Embryonic facial prominence (tissue), 1 donor: ENCODE data around the gene KRT71.
A peak's percentile ranks its signal among the peaks of the same experiment; 100 is the strongest.
"Not testable (repeated sequence)": the region's sequence is repeated elsewhere in the genome, so short reads cannot be mapped to it uniquely, and the experiment has no call there.

Source experiments
- DNase-seq: peaks from one replicate; pipeline ENCODE4 v3.0.0-alpha.2; 2016; ENCODE audit errors: extremely low spot score

The KRT71 gene

GRCh38 chr12:52552681-52553195, at the start of gene KRT71:
TSS of gene KRT71 (minus strand) at chr12:52553145. CDS start at chr12:52553077, 68 bp downstream.
- no peak for DNase-seq

DNA sequence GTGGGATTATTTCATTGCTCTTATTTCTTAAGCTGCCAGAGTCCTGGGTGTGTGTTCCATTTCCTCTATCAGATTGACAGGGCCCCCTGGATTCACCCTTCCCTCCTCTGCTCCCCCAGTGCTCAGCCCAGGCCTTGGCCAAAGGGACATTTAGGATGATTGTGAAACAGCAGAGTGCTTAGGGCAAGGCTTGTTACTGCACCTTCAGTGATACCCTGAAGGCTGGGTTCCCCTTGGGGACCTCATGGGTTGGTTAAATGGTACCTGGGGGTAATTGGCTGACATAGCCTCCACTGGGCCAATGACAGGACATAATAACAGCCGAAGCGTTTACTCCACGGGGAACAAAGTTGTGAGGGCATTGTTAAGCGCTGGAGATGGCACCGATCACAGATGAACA, 49.6 kb upstream of the KRT71 start:
- no peak for DNase-seq

- DNase-seq = no peak
Measured at GRCh38 chr12:52601671-52602070, 48.7 kb upstream of the KRT71 start.

DNA sequence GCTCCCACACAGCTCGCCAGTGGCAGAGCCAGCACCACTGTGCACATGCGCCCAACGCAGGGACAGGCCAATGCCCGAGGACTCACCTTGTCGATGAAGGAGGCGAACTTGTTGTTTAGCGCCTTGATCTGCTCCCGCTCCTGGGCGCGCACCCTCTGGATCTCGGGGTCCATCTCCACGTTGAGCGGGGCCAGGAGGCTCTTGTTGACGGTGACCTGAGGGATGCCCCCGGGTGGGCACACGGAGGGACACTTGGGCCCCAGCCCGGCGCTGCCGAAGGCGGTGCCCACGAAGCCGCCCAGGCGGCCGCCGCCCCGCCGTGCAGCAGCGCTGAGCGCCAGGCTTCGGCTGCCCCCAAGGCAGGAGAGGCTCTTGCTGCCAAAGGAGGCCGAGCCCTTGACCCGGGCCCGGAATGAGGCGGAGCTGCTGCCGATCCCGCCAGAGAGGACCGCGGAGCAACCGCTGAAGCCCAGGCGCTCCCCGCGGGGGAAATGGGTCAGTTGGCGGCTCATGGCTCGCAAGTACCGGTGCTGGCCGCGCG, 48.1 kb upstream of the KRT71 start, which contains the start of gene KRT72:
TSS of gene KRT72 (minus strand) at position 523 of the 541 bp plus-strand sequence. CDS start at position 512, 11 bp downstream.
- no peak for DNase-seq

DNA sequence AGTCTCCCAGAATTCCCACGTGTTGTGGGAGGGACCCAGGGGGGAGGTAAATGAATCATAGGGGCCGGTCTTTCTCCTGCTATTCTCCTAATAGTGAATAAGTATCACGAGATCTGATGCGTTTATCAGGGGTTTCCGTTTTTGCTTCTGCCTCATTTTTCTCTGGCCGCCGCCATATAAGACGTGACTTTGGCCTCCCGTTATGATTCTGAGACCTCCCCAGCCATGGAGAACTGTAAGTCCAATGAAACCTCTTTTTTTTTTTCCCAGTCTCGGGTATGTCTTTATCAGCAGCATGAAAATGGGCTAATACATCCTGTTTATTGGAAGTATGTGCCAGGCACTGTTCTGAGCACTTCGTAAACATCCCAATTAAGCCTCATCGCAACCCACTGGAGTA, 47.5 kb upstream of the KRT71 start:
- no peak for DNase-seq

- no peak for DNase-seq
Measured at GRCh38 chr12:52600071-52600470, 47.1 kb upstream of the KRT71 start.

DNA sequence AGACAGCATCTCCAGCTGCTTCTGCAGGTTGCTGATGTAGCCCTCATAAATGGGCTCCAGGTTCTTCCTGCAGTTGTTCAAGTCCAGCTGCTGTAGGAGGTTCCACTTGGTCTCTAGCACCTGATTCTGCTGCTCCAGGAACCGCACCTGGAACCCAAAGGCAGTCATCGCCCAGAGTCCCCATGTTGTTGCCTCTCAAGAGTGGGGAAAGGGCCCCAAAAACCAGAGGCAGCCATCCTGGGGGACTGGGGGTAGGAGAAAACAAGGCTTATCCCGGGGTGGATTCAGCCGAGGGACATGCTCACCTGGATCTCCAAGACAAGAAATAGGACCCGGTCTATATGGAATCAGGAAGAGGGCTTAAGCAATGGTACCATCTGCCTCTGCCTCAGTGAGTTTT, 46.0 kb upstream of the KRT71 start:
- DNase-seq = no peak

- DNase-seq = not testable (repeated sequence)
Measured at GRCh38 chr12:52594237-52594636, 41.3 kb upstream of the KRT71 start.

DNA sequence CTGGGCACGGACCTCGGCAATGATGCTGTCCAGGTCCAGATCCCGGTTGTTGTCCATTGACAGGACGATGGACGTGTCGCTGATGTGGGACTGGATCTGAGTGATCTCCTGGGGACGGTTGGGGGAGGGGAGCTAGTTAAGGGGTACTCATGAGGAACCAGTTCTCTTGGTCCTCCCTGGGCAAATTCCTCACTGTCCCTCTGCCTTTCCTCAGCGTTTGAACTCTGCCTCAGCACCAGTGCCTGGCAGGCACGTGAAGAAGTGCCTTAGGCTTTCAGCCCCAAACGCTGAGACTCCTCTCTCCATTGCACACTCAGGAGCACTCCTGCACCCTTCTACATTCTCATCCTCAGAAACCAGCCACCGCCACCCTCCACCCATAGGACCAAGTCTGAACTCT, 38.6 kb upstream of the KRT71 start:
- DNase-seq = no peak

DNA sequence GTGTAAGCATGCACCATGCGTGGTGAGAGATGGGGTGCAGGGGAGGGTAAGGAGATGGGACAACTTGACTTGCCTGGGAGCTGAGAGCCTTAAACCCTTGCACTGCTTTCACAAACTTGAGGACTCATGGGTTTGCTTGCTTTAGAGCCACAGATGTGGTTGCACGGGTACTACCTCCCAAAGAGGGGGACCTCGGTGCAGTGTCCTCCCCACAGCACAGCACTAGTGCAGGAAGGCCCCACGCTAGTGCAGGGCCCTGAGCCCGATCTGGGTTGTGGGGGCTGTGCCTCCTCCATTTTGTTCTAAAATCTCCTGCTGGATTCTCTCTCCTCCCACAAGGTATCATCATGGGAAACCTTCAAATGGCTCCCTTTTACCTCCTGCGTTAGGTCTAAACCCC, 37.1 kb upstream of the KRT71 start:
- DNase-seq = no peak

GRCh38 chr12:52587563-52587962, 34.6 kb upstream of the KRT71 start:
- DNase-seq = no peak

- no peak for DNase-seq
Measured at GRCh38 chr12:52585946-52586345, 33.0 kb upstream of the KRT71 start.

DNA sequence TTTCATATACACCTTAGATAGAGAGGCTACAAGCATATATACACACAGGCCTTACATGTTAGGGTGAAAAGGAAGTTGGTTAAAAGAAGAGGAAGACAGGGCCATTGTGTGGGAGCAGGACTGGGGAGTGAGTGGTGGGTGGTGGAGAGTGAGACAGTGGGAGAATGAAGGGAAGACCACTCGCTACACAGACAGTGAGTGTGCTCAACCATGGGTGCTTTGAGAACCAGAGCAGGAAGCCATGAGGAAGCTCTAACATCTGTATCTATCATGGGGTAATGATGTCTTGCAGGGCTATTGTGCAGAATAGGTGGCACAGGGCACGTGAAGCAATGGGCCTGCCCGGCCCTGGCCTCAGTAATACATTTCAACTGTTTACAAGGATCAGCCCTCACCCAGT, 32.1 kb upstream of the KRT71 start:
- no peak for DNase-seq

DNA sequence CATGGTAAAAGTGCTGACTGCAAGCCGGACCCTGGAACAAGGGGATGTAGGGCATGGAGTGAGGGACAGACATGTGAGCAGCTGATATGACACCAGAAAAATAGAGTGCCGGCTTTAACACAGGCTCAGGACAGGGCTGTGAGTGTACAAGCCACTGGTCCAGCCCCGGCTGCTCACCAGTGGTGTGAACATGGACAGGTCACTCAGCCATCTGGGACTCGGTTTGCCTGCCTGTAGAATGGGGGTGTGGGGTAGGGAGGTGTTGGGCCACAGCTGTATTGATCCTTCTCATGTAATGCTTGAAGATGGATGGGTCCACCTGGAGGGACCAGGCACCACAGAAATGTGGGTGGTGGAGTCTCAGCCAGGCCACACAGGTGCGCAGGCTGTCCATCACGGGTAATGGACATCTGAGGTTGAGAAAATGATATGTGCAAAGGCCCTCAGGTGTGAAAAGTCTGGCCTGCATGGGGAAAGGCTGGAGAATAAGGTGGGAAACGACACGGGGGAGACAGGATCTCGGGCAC, 31.3 kb upstream of the KRT71 start:
- DNase-seq = no peak

DNA sequence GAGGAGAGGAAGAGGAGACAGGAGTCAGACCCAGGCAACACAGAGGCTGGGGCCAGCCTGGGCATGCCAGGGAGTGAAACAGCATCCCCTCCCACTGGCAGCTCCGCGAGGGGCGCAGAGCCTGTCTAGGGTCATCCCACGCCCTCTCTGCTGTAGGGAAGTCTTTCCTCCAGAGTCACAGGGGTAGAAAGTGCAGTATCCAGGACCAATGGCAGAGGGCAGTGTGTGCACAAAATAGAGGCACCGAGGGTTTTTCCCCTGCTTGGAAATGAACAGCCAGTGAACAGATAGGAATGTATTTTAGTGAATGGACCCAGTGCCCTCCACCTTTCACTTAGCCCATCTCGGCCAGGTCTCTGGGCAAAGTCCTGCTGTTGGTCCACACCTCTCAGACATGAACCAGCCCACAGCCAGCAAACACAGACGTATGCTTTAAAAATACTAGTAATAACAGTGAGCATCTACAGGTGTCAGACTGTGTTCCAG, 30.1 kb upstream of the KRT71 start:
- no peak for DNase-seq

- no peak for DNase-seq
Measured at GRCh38 chr12:52582486-52582885, 29.5 kb upstream of the KRT71 start.

- DNase-seq = no peak
Measured at GRCh38 chr12:52581481-52581880, 28.5 kb upstream of the KRT71 start.

DNA sequence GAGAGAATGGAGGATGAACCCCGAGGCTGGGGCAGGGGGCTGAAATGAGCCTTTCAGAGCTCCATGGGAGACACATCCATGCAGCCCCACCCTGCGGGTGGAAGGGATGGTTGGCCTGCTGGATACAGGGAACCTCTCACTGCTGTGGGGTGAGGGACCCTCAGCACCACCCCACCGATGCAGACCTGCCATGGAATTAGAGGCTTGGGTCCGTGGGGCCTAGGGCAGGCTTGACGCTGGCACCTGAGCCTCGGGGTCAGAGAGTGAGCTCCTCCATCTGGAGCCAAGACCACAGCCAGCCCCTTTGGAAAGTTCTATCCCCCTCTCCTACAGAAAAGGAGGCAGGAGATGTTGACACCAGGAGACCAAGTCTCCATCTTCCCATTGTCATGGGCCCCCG, 28.1 kb upstream of the KRT71 start:
- DNase-seq = no peak

- no peak for DNase-seq
Measured at GRCh38 chr12:52580496-52580895, 27.6 kb upstream of the KRT71 start.

DNA sequence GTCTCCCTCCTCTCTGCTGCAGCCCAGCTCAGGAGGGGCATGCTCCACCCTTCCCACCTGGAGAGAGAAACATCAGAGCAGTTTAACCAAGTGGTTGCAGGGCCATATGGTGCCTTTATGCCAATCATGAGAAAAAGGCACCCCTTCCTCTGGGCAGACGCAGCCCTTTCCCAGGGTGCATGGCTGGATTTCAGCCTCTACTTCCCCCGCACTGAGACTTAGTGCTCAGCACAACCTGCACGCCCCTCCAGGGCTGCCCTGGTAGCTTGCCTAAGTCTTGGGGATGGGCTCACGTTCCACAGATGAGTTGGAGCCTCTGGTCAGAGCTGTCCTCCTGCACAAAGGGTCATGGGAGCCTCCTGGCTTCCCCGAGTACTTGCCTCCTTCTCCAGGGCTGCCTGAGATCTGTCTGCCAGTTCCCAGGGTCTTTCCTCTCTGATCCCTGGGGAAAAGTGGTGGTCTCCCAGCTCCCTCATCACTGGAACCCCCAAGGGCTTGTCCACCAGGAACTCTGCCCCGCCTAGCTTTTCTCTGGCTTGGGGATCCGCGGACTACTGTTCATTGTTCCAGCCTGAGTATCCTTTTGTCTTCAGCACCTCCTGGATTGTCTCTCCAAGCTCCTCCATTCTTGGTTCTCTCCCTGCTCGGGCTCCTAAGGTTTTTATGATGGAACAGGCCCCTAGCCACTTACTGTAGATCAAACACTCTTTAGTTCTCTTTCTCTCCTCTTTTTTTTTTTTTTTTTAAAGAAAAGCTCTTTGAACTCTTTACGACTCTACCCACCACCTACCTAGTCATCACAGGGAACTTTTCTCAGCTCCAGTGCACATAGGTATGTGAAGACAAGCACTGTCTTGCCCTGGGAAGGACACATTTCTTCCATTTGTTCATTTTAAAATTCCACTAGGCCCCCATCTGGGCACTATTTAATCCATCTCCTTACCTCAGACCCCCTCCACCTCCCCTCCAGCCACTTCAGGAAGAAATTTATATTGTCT, 26.8 kb upstream of the KRT71 start:
- peak; percentile 11 for DNase-seq

DNA sequence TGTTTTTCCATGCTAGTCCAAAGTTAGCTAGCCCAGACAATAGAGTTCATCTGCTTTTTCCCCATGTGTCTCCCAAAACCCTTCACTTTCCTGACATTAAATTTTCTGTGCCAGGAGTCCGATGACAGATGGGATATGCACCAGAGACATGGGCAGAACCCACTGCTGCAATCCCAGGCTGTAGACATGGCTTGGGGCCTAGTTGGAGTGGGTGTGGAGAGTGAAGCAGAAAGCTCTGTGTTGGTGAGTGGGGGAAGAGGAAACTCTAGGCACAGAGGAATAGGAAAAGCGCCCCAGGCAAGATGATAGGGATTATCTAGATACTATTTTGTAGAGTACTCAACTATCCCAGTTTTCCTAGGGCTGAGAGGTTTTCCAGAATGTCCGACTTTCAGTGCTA, 25.5 kb upstream of the KRT71 start:
- DNase-seq = no peak

GRCh38 chr12:52577316-52577715, 24.4 kb upstream of the KRT71 start:
- DNase-seq = no peak
